Karpas-422 (cell line): ENCODE measurements around the gene VAV3. TPM values are rescaled to one million over a fixed set of nuclear protein-coding genes. Genes with fewer than 3 reads are reported as not detected.

Experiments
- DNase-seq: peaks from one replicate; pipeline ENCODE4 v3.0.0-alpha.2; 2015
- H2AFZ ChIP-seq: fragments of 200-600 bp; sonication (generic); 2 replicates; pipeline ENCODE4 v1.6.1; 2014; ENCODE audit warnings: antibody characterized with exemption, low read length, mixed read lengths
- H3K27ac ChIP-seq: fragments of 200-600 bp; sonication (generic); 2 replicates; pipeline ENCODE4 v1.5.1; 2014; ENCODE audit warnings: mild to moderate bottlenecking, low read length, moderate library complexity
- H3K27me3 ChIP-seq: fragments of 200-600 bp; sonication (generic); 2 replicates; pipeline ENCODE4 v1.6.1; 2014; ENCODE audit warnings: low read length, mixed read lengths
- H3K36me3 ChIP-seq: fragments of 200-600 bp; sonication (generic); 2 replicates; pipeline ENCODE4 v1.6.1; 2014; ENCODE audit warnings: low read length, mixed read lengths; ENCODE audit not compliant: insufficient read depth
- H3K4me1 ChIP-seq: fragments of 200-600 bp; sonication (generic); 2 replicates; pipeline ENCODE4 v1.6.1; 2014; ENCODE audit warnings: mild to moderate bottlenecking, low read length, mixed read lengths
- H3K4me2 ChIP-seq: fragments of 200-600 bp; sonication (generic); 2 replicates; pipeline ENCODE4 v1.6.1; 2014; ENCODE audit warnings: low read length, low read depth, mild to moderate bottlenecking; ENCODE audit not compliant: poor library complexity, severe bottlenecking
- H3K4me3 ChIP-seq: fragments of 200-600 bp; sonication (generic); 2 replicates; pipeline ENCODE4 v1.5.1; 2014; ENCODE audit warnings: mild to moderate bottlenecking, antibody characterized with exemption, low read length, mixed read lengths
- H3K79me2 ChIP-seq: fragments of 200-600 bp; sonication (generic); 2 replicates; pipeline ENCODE4 v1.6.1; 2014; ENCODE audit warnings: mild to moderate bottlenecking, low read length, mixed read lengths
- H3K9ac ChIP-seq: fragments of 200-600 bp; sonication (generic); 2 replicates; pipeline ENCODE4 v1.6.0; 2014; ENCODE audit warnings: low read length
- H3K9me2 ChIP-seq: fragments of 200-600 bp; sonication (generic), shearing (Covaris generic); replicated peaks from 2 replicates; pipeline ENCODE4 v1.6.0; 2014; ENCODE audit warnings: mild to moderate bottlenecking, low read length, moderate library complexity; ENCODE audit not compliant: insufficient read depth
- H3K9me3 ChIP-seq: fragments of 300-700, 200-600 bp; sonication (generic); 2 replicates; pipeline ENCODE4 v1.6.1; 2014; ENCODE audit warnings: low read length, mixed read lengths
- H4K20me1 ChIP-seq: fragments of 200-600 bp; sonication (generic); 2 replicates; pipeline ENCODE4 v1.6.1; 2014; ENCODE audit warnings: mild to moderate bottlenecking, antibody characterized with exemption, low read length, low read depth; ENCODE audit not compliant: insufficient read depth
- total RNA-seq: library from RNA; depleted of rRNA; stranded (reverse); fragments of >200 nt; shearing (Covaris generic); gene quantifications from 2 replicates; pipeline ENCODE4 v1.2.3, GENCODE V29; 2014; ENCODE audit warnings: low replicate concordance

Gene VAV3
- total RNA-seq, 1 experiment from 2014 or later = 1.1 TPM

DNA sequence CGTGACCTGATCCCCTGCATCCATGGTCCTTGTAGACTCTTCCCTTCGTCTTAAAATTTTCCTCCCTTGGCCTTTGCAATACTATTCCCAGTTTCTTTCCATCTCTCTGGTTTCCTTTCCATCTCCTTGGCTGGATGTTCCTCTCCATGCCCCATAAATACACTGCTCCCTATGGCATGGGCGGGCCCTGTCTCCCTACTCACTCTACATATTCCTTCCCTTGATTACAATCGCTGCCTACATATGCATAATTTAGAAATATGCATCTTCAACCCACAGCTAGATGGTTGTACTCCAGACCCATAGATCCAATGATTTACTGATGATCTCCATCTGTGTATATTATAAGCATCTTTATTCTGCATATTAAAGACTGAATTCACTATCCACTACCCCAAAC is 419.1 kb downstream of the VAV3 start:
- no peak for DNase-seq
- no peaks in the 10 kb centered on the region; the same call in 1 of the 2 replicates for H3K27me3 ChIP-seq
- no peak overlapping the region for H3K4me2 ChIP-seq
- no peak overlapping the region for H3K27ac ChIP-seq
- H4K20me1 ChIP-seq = no peaks in the 10 kb centered on the region
- no peak overlapping the region for H3K4me3 ChIP-seq
- H3K9ac ChIP-seq = no peak overlapping the region
- H3K36me3 ChIP-seq = no peaks in the 10 kb centered on the region
- no peaks in the 10 kb centered on the region for H3K9me2 ChIP-seq
- no peaks in the 10 kb centered on the region for H3K4me1 ChIP-seq
- H2AFZ ChIP-seq = no peak overlapping the region
- no peaks in the 10 kb centered on the region for H3K9me3 ChIP-seq
- no peaks in the 10 kb centered on the region for H3K79me2 ChIP-seq

GRCh38 chr1:107545056-107545577 is 419.9 kb downstream of the VAV3 start:
- H3K27me3 ChIP-seq = no peaks in the 10 kb centered on the region; the same call in 1 of the 2 replicates
- no peak overlapping the region for H3K27ac ChIP-seq
- no peak overlapping the region for H3K4me2 ChIP-seq
- H3K4me1 ChIP-seq = no peaks in the 10 kb centered on the region
- H3K9me3 ChIP-seq = no peaks in the 10 kb centered on the region
- H3K79me2 ChIP-seq = no peaks in the 10 kb centered on the region
- H4K20me1 ChIP-seq = no peaks in the 10 kb centered on the region
- no peaks in the 10 kb centered on the region for H3K9me2 ChIP-seq
- no peak for DNase-seq
- H2AFZ ChIP-seq = no peak overlapping the region
- H3K9ac ChIP-seq = no peak overlapping the region
- H3K4me3 ChIP-seq = no peak overlapping the region
- H3K36me3 ChIP-seq = no peaks in the 10 kb centered on the region

DNA sequence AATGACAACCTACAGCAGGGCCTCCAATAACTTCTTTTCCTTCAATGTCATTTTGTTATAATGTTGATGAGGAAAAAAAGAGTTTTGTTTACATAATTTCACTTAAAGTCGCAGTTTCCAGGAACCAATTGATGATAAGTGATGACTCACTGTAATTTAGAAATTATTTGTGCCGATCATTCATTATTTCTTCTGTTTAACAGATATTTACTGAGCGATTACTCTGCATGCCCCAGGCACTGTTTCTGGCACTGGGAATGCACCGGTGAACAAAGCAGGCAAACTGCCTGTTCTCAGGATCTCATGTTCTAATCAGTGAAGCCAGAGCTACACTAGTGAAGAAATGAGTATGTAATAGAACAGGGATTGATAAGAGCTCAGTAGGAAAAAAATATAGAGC is 420.7 kb downstream of the VAV3 start:
- Histone ChIP-seq H3K9me2 (no peaks in the 10 kb centered on the region), H3K9me3 (no peaks in the 10 kb centered on the region), H3K79me2 (no peaks in the 10 kb centered on the region), H3K27ac (no peak overlapping the region), H3K4me2 (no peak overlapping the region), H2AFZ (no peak overlapping the region), H4K20me1 (no peaks in the 10 kb centered on the region), H3K4me1 (no peaks in the 10 kb centered on the region), H3K27me3 (no peaks in the 10 kb centered on the region; the same call in 1 of the 2 replicates), H3K9ac (no peak overlapping the region), H3K36me3 (no peaks in the 10 kb centered on the region), H3K4me3 (no peak overlapping the region)
- DNase-seq = no peak

- H3K79me2 ChIP-seq = no peaks in the 10 kb centered on the region
- no peaks in the 10 kb centered on the region for H3K36me3 ChIP-seq
- H3K4me3 ChIP-seq = no peak overlapping the region
- no peak for DNase-seq
- H3K4me1 ChIP-seq = no peaks in the 10 kb centered on the region
- H4K20me1 ChIP-seq = no peaks in the 10 kb centered on the region
- H3K9ac ChIP-seq = no peak overlapping the region
- H3K4me2 ChIP-seq = no peak overlapping the region
- H3K27ac ChIP-seq = no peak overlapping the region
- H3K27me3 ChIP-seq = no peaks in the 10 kb centered on the region; the same call in 1 of the 2 replicates
- no peaks in the 10 kb centered on the region for H3K9me3 ChIP-seq
- no peak overlapping the region for H2AFZ ChIP-seq
- no peaks in the 10 kb centered on the region for H3K9me2 ChIP-seq
These were observed 423.6 kb downstream of the VAV3 start for GRCh38 chr1:107541412-107541811.

- H3K4me3 ChIP-seq = no peak overlapping the region
- DNase-seq = no peak
- H3K9me3 ChIP-seq = no peaks in the 10 kb centered on the region
- no peaks in the 10 kb centered on the region for H3K36me3 ChIP-seq
- H4K20me1 ChIP-seq = no peaks in the 10 kb centered on the region
- no peak overlapping the region for H3K4me2 ChIP-seq
- no peaks in the 10 kb centered on the region; the same call in 1 of the 2 replicates for H3K27me3 ChIP-seq
- no peaks in the 10 kb centered on the region for H3K79me2 ChIP-seq
- H2AFZ ChIP-seq = no peak overlapping the region
- H3K9ac ChIP-seq = no peak overlapping the region
- no peaks in the 10 kb centered on the region for H3K9me2 ChIP-seq
- no peak overlapping the region for H3K27ac ChIP-seq
- H3K4me1 ChIP-seq = no peaks in the 10 kb centered on the region
These were observed 426.5 kb downstream of the VAV3 start for GRCh38 chr1:107538502-107538901.

GRCh38 chr1:107536266-107536665 is 428.7 kb downstream of the VAV3 start:
- no peak overlapping the region for H3K27ac ChIP-seq
- no peaks in the 10 kb centered on the region for H3K36me3 ChIP-seq
- H3K9me3 ChIP-seq = no peaks in the 10 kb centered on the region
- H2AFZ ChIP-seq = no peak overlapping the region
- no peaks in the 10 kb centered on the region for H3K4me1 ChIP-seq
- no peak overlapping the region for H3K4me2 ChIP-seq
- H3K79me2 ChIP-seq = no peaks in the 10 kb centered on the region
- DNase-seq = no peak
- no peaks in the 10 kb centered on the region for H3K9me2 ChIP-seq
- H3K9ac ChIP-seq = no peak overlapping the region
- H3K4me3 ChIP-seq = no peak overlapping the region
- H4K20me1 ChIP-seq = no peaks in the 10 kb centered on the region
- H3K27me3 ChIP-seq = no peaks in the 10 kb centered on the region

GRCh38 chr1:107535091-107535490 is 429.9 kb downstream of the VAV3 start:
- Histone ChIP-seq H3K36me3 (no peaks in the 10 kb centered on the region), H3K27ac (no peak overlapping the region), H3K27me3 (no peaks in the 10 kb centered on the region), H3K79me2 (no peaks in the 10 kb centered on the region), H3K4me1 (no peaks in the 10 kb centered on the region), H3K9ac (no peak overlapping the region), H2AFZ (no peak overlapping the region), H4K20me1 (no peaks in the 10 kb centered on the region), H3K4me2 (no peak overlapping the region), H3K9me3 (no peaks in the 10 kb centered on the region), H3K9me2 (no peaks in the 10 kb centered on the region), H3K4me3 (no peak overlapping the region)
- DNase-seq = no peak

DNA sequence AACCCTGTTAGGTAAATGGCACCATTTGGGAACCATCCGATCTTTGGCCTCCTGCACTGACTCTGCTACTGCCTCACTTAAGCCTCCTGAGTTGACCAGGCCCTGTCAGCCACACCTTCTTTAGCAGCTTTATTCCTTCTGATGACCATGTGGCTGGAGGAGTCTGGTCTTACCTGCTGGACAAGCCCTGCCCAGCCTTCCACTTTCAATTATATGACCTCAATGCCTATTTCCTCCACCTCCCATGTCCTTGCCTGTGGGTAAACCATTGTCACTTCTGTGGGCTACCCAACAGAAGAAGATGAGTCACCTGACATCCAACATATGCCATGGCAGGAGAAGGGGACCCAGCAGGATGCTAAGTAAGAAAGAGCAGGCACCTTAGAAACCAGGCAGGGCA is 430.3 kb downstream of the VAV3 start:
- Histone ChIP-seq H3K79me2 (no peaks in the 10 kb centered on the region), H3K9me2 (no peaks in the 10 kb centered on the region), H3K4me2 (no peak overlapping the region), H4K20me1 (no peaks in the 10 kb centered on the region), H2AFZ (no peak overlapping the region), H3K4me1 (no peaks in the 10 kb centered on the region), H3K36me3 (no peaks in the 10 kb centered on the region), H3K9ac (no peak overlapping the region), H3K9me3 (no peaks in the 10 kb centered on the region), H3K4me3 (no peak overlapping the region), H3K27ac (no peak overlapping the region), H3K27me3 (no peaks in the 10 kb centered on the region)
- no peak for DNase-seq

DNA sequence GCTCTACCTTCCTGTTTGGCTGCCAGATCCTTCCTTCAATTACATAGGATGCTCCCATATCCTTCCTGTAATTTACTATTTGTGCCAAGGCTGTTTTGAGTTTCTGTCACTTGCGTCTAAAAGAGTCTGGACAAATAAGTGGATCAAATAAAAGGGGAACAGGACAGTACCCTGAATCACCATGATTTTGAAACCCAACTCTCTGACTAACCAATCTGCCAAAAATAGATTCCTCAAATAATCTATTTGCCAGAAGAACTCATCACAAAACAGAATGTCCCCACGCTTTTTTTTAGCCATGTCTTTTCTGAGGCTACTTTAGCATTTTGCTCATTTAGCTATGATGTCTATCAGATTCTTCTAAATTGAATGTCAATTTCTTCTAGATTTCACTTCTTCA is 431.5 kb downstream of the VAV3 start:
- H3K36me3 ChIP-seq = no peaks in the 10 kb centered on the region
- no peaks in the 10 kb centered on the region for H3K27me3 ChIP-seq
- no peaks in the 10 kb centered on the region for H4K20me1 ChIP-seq
- no peak overlapping the region for H3K4me2 ChIP-seq
- no peak overlapping the region for H3K27ac ChIP-seq
- no peak overlapping the region for H3K9ac ChIP-seq
- H3K4me1 ChIP-seq = no peaks in the 10 kb centered on the region
- no peaks in the 10 kb centered on the region for H3K79me2 ChIP-seq
- no peak for DNase-seq
- no peak overlapping the region for H2AFZ ChIP-seq
- no peak overlapping the region for H3K4me3 ChIP-seq
- H3K9me2 ChIP-seq = no peaks in the 10 kb centered on the region
- H3K9me3 ChIP-seq = no peaks in the 10 kb centered on the region
